Right lobe of liver (tissue), 6 donors: Measurements from ENCODE around the gene ASPHD2. TPM values are rescaled to one million over a fixed set of nuclear protein-coding genes. Genes with fewer than 3 reads are reported as not detected.

Experiments
- ATAC-seq, 4 donors: fragments of 200-7000 bp; cut with Tn5 transposase; one replicate each; pipeline ENCODE4 v1.9.1; 2020; ENCODE audit warnings: mild to moderate bottlenecking in 4 of 4, moderate library complexity in 4 of 4
- DNase-seq, 3 donors: peaks; one replicate each; pipeline ENCODE4 v3.0.0-alpha.2; 2020
- H3K27ac ChIP-seq, 3 donors: fragments of 200-600 bp; one replicate each; pipeline ENCODE4 v1.8.0; 2022
- H3K27me3 ChIP-seq, 2 donors: fragments of 200-600 bp; one replicate each; pipeline ENCODE4 v1.8.0; 2022
- H3K36me3 ChIP-seq, 4 donors: fragments of 200-600 bp; sonication (generic) in 1 of 4; one replicate each; pipeline versions ENCODE4 v1.5.1 to v1.8.0; 2017 to 2022; ENCODE audit warnings: control low read depth in 1 of 4
- H3K4me1 ChIP-seq, 4 donors: fragments of 200-600 bp; sonication (generic) in 1 of 4; one replicate each; pipeline versions ENCODE4 v1.5.1 to v1.8.0; 2017 to 2022; ENCODE audit warnings: control low read depth in 1 of 4
- H3K4me3 ChIP-seq, 3 donors: fragments of 200-600 bp; one replicate each; pipeline ENCODE4 v1.8.0; 2022
- H3K9me3 ChIP-seq, 4 donors: fragments of 200-600 bp; sonication (generic) in 1 of 4; one replicate each; pipeline versions ENCODE4 v1.5.1 to v1.8.0; 2017 to 2022; ENCODE audit warnings: control low read depth in 1 of 4
- POLR2A ChIP-seq: fragments of 450-650 bp; IDR thresholded peaks from one replicate; pipeline ENCODE4 v1.6.1; 2017; ENCODE audit warnings: antibody characterized with exemption, mild to moderate bottlenecking
- WGBS: methylation state at CpG from one replicate; pipeline ENCODE4 v1.1.6; 2018; ENCODE audit warnings: low coverage, low lambda C conversion rate; ENCODE audit not compliant: insufficient coverage; ENCODE audit errors: missing lambda C conversion rate; 5-methylcytosine and 5-hydroxymethylcytosine counted together
- intact Hi-C, 2 donors: fragments of 100-400 bp; cut with DNase I; formaldehyde crosslinking; loops; one replicate each; pipeline versions ENCODE4 v1.11.2 to v1.14.1; 2022
- total RNA-seq, 6 experiments: library from RNA; depleted of rRNA in 2 of 6; stranded (reverse); fragments of >200 nt in 2 of 6; fragmentation: NEBNext Ultra II Directional in 3 of 6; extraction: Animal tissue kit (Norgen Biotek cat#: 25700) in 3 of 6; gene quantifications; one replicate each; pipeline versions ENCODE4 v1.1.0 to v1.2.4, GENCODE V29; 2016 to 2023
- TF ChIP-seq, protein P1 (sequence below), 4 donors: fragments of 200-600 bp in 3 of 4; fragments of 450-650 bp in 1 of 4; IDR thresholded peaks; one replicate each; pipeline versions ENCODE4 v1.5.1 to v1.8.0; 2016 to 2022; ENCODE audit warnings: antibody characterized with exemption in 4 of 4, mild to moderate bottlenecking in 2 of 4
- donor health status: DM: no; HTN: yes; CAD: no.
- donor health status: DM: no; HTN: no; CAD: no.
- donor health status: DM: no; HTN: no; CAD: no.
- donor health status: DM: no; HTN: yes; CAD: no.
- donor health status: DM: no; HTN: yes; CAD: no.

ASPHD2 gene
- total RNA-seq, 6 experiments from 2014 or later = 0.07 to 0.38 (median 0.12) TPM; not detected in 3

DNA sequence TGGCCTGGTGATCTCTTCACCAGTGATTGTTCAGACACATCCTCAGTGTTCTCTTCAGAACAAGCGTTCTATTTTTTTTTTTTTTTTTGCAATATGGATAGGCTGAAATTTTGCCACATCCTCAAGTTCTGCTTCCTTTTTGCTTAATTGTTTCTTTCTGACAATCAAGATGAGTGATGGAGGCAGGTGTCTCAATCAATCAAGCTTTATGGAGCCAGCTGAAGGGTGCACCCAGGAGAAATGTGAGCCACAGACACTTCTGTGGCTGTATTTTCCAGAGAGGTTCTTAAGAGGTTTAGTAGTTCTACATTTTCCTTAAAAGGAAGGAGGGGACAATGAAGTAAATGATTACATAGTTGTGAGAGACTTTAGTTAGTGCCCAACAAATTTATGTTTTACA, 43.9 kb upstream of the ASPHD2 start:
- TF ChIP-seq POLR2A = no peak
- TF ChIP-seq, protein P1, sequence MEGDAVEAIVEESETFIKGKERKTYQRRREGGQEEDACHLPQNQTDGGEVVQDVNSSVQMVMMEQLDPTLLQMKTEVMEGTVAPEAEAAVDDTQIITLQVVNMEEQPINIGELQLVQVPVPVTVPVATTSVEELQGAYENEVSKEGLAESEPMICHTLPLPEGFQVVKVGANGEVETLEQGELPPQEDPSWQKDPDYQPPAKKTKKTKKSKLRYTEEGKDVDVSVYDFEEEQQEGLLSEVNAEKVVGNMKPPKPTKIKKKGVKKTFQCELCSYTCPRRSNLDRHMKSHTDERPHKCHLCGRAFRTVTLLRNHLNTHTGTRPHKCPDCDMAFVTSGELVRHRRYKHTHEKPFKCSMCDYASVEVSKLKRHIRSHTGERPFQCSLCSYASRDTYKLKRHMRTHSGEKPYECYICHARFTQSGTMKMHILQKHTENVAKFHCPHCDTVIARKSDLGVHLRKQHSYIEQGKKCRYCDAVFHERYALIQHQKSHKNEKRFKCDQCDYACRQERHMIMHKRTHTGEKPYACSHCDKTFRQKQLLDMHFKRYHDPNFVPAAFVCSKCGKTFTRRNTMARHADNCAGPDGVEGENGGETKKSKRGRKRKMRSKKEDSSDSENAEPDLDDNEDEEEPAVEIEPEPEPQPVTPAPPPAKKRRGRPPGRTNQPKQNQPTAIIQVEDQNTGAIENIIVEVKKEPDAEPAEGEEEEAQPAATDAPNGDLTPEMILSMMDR (IDR thresholded peaks at IDR 0.05) = no peak
- H3K4me3 ChIP-seq = no peak overlapping the region
- no peaks in the 10 kb centered on the region for H3K9me3 ChIP-seq
- no peaks in the 10 kb centered on the region for H3K27me3 ChIP-seq
- no peak overlapping the region for H3K27ac ChIP-seq
- H3K36me3 ChIP-seq = no peaks in the 10 kb centered on the region
- no peaks in the 10 kb centered on the region for H3K4me1 ChIP-seq
- intact Hi-C loops = no loop called here
- DNase-seq = no peak
- 15% methylated on average over 1 of the region's 1 CpG for WGBS
- ATAC-seq = no peak

DNA sequence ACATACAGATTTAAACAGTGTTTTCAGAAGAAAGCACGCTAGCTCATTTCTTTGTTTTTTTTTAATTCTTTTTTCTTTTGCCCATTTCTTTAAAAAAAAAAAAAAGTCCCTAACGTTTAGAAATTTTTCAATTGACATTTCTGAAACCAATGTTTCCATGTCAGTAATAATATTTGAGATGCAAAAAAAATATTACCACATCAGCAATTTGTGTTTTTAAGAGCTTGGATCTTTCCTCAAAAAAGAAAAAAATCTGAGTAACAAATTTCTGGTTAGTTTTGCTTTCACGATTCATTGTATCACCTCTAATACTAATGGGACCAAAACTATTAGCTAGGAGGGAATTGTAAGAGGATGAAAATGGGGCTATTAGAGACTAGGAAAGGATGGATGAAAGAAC, 39.9 kb upstream of the ASPHD2 start:
- Histone ChIP-seq H3K36me3 (no peaks in the 10 kb centered on the region), H3K27ac (no peak overlapping the region), H3K4me3 (no peak overlapping the region), H3K9me3 (no peaks in the 10 kb centered on the region), H3K4me1 (no peaks in the 10 kb centered on the region), H3K27me3 (no peaks in the 10 kb centered on the region)
- intact Hi-C loops = no loop called here
- no peak for ATAC-seq
- TF ChIP-seq, protein P1 (IDR thresholded peaks at IDR 0.05) = no peak
- no peak for TF ChIP-seq POLR2A
- WGBS = 60% methylated on average over 3 of the region's 3 CpGs
- DNase-seq = no peak

DNA sequence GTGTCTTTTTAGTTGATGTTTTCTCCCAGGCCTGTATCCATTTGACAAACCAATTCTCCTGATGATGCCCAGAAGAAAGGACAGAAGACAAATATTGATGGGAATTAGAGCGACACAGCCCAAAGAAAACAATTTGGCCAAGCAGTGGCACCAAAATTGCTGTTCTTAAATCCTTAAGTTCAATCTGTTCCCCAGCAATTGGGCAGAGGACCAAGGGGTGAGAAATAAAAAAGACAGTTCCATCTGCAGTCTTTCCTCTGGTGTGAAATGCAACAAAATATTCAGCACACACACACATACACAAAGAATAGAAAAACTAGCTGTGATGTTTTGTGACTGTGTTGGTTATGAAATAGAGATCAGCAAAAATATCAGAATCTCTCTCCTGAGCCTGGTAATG, 38.0 kb upstream of the ASPHD2 start:
- no peaks in the 10 kb centered on the region for H3K4me1 ChIP-seq
- intact Hi-C loops = no loop called here
- no peak overlapping the region for H3K4me3 ChIP-seq
- DNase-seq (no peak), ATAC-seq (no peak)
- H3K9me3 ChIP-seq = no peaks in the 10 kb centered on the region
- no peak for TF ChIP-seq POLR2A
- TF ChIP-seq, protein P1 (IDR thresholded peaks at IDR 0.05) = no peak
- H3K36me3 ChIP-seq = no peaks in the 10 kb centered on the region
- H3K27me3 ChIP-seq = no peaks in the 10 kb centered on the region
- WGBS = 83% methylated on average over 1 of the region's 1 CpG
- H3K27ac ChIP-seq = no peak overlapping the region

DNA sequence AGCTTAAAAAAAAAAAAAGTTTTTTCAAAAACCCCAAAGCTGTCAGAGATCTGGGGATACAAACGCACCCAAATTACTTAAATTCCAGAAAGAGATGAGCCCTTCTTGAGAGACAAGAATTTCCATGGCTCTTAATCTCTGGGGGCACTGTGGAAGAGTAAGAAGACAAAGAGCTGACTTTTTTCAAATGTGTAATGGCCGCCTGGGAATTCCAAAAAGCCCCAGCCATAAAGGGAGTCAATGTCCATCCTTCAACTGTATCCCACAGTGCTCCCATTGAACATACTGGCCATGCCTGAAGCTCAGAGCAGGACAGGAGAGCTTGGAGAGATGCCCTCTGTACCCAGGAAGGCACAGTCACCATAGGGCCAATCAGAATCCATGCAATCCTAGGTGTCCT, 37.4 kb upstream of the ASPHD2 start:
- Histone ChIP-seq H3K27ac (no peak overlapping the region), H3K36me3 (no peaks in the 10 kb centered on the region), H3K27me3 (no peaks in the 10 kb centered on the region), H3K9me3 (no peaks in the 10 kb centered on the region), H3K4me1 (no peaks in the 10 kb centered on the region), H3K4me3 (no peak overlapping the region)
- no peak for ATAC-seq
- intact Hi-C loops = no loop called here
- TF ChIP-seq POLR2A = no peak
- TF ChIP-seq, protein P1 (IDR thresholded peaks at IDR 0.05) = no peak
- no peak for DNase-seq
- 68% methylated on average over 2 of the region's 2 CpGs for WGBS

DNA sequence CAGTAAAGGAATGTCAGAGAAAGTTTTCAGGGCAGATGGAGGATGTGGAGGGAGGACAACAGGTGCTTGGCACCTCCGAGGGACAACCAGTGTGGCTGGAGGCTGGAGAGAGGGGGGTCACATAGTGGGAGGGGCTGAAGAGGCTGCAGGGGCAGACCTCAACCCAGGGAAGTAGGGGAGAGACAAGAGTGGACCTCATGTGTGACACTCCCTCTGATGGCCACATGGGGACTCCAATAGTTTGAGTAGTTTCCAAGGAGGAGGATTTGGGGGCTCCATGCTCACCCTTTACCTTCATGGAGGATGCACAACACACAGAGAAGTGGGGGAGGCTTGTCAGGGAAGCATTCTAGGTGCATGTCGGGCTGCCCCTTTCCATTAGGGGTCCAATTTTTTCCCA, 35.1 kb upstream of the ASPHD2 start:
- no peaks in the 10 kb centered on the region for H3K36me3 ChIP-seq
- TF ChIP-seq, protein P1 (IDR thresholded peaks at IDR 0.05) = no peak
- DNase-seq = no peak
- no peak for ATAC-seq
- no peaks in the 10 kb centered on the region for H3K27me3 ChIP-seq
- no peaks in the 10 kb centered on the region for H3K9me3 ChIP-seq
- WGBS = 48% methylated on average over 2 of the region's 2 CpGs
- H3K27ac ChIP-seq = no peak overlapping the region
- intact Hi-C loops = no loop called here
- no peaks in the 10 kb centered on the region for H3K4me1 ChIP-seq
- no peak overlapping the region for H3K4me3 ChIP-seq
